ENCODE results near the gene SF3B5. TPM values are rescaled to one million over a fixed set of nuclear protein-coding genes. Genes with fewer than 3 reads are reported as not detected.
"Not testable (repeated sequence)": the region's sequence is repeated elsewhere in the genome, so short reads cannot be mapped to it uniquely, and the experiment has no call there.

Gene SF3B5
- total RNA-seq, 1 experiment from 2014 or later: 211 TPM

DNA sequence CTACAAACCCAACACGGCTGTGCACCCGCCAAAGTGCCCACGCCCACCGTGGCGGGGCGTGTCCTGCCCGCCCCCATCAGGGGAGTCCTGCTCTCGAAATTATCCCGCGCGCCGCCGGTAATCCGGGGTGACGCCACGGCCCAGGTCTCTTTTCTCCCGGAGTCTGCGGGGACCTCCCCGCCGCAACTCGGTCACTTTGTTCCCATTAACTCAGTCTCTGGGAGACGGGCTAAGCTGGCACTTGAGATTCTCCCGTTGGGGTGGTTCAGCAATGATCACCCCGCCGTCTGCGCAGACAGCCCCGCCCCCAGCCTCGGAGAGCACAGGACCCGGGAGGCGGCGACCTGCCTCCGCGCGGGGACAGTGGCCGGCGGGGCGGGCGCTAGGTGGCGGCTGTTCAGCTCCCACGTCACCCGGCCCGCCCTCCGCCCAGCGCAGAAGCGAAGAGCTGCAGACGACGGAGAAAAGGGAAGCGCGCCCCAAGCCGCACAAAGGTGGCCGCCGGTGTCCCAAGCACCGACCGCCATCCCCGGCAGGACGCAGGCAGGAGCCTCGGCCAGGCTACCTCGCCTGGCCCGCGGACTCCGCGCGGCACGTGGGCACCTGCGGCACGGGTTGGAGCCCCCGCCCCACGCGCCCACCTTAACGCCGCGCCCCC, 31.5 kb downstream of the SF3B5 start:
- DNase-seq (ENCODE audit: low read depth): peak; percentile 68

DNA sequence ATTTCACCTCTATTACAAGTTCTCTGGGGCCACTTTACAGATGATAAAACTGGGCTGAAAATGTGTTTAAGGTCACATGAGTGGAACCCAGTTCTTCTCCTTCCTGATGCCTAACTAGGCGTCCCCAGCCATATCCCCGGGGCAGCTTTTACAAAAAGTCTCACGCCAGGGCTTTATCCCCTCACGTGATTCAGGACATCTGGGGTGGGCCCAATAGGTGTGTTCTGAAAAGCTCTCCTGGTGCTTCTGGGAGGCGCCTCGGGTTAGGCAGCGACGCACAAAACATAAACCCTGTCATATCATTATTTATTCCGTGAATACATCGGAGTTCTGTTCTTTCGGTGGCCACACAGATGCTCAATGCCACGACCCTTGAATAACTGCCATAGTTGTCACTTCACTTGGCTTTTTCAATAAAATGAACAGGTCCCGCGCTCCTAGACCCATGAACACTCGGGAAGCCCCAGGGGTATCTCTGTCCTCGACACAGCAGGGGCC, 32.1 kb downstream of the SF3B5 start:
- peak; percentile 11 for DNase-seq (ENCODE audit: low read depth)

DNA sequence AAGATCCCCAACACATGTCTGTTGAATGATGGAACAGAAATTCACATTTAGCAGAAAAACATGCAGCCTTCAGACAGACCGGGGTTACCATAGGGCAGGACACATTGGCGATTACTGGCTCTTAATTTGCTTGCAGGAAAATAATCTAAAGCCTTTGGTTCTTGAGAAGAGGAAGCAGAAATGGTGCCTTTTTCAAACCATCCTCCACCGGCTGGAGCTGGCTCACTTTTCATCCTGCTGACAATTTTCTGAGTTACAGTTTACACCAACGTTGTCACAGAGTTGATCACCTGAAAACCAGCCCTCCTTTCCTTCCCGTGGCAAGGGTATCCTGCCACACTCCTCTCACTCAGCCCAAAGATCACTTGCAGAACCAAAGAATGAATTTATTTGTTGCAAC, 32.6 kb downstream of the SF3B5 start:
- DNase-seq (ENCODE audit: low read depth): no peak

DNA sequence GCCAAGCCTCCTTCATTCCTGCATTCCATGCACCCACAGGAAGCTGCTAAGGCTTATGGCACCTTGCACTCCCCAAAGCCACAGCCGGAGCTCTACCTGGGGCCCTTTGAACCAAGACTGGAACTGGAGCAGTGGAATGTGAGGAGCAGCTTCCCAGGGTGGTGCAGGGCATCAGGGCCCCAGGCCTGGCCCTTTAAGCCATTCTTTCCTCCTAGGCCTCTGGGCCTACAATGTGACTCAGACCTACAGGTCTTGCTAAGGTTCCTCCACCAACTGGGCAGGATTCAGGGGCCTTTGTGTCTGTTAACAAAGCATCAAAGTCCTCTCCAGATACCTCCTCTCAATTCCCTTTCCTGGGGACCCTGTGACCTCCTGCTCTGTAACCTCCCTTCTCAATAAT, 36.2 kb downstream of the SF3B5 start:
- DNase-seq (ENCODE audit: low read depth): no peak

DNA sequence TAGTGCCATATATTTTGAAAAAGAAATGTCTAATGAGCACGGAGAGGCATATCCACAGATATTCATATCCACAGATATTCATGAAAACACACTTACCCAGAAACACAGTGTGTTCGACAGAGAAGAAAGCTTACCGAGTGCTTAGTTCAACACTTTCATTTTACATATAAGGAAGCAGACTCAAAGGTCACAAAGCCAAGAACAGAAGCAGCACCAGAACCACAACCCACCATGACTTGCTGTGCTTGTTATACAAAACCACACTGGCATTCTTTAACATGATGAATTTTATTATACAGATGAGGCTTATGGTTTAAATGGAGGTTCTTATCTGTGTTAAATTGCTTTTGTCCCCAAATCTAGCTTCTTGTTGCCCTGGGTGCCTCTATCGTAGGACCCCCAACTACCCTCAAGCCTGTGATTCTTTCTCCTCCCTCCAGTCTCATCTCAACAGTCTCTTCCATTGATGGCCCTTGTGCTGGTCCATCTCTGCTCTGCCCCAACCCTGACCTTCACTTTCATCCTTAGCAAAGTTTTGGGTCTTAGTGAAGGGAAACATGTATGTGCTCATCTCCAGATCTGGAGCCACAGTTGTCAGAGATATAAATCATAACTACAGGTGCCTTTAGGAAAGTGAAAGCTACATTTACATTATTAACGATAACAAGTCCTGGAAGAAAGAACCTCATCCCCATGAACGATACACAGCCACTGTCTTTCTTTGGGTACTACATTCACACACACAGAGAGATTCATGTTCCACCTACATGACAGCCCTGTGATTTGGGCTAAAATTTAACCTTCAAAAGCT, 40.0 kb downstream of the SF3B5 start:
- DNase-seq (ENCODE audit: low read depth): peak; percentile 22

DNA sequence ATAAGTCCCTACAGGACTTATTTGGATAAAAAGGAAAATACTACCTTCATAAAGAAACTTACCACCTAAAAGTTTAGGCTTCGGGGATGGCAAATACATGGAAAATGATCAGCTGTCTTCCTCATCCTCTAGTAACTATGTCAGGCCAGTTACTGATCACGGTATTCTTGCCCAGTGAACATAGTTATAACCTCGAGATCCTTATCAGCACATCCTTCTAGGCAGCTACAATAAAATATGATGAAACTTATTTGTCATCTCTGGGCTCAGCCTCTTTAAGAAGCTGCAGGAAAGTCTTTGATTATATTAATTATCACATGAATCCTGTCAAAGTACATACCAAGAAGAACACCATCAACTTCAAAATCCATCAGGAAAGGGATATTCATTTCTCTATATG, 41.8 kb downstream of the SF3B5 start:
- DNase-seq (ENCODE audit: low read depth): peak; percentile 18

DNA sequence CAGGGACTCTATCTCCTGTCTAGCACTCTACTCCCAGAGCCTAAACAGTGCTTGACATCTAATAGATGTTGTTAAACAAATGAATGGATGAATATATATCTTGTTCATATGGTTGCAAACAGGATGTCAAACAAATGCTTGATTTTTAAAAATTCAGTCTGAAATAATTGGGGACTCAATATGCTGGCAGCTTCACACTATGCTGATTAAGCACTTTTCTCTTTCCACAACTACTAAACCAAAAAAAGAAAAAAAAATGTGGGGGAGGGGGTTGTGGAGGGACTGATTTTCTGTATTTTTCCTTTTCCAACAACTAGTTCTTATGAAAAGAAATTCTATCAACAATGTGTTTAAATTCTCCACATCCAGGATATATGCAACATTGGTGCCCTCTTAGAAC, 42.9 kb downstream of the SF3B5 start:
- DNase-seq (ENCODE audit: low read depth): no peak

DNA sequence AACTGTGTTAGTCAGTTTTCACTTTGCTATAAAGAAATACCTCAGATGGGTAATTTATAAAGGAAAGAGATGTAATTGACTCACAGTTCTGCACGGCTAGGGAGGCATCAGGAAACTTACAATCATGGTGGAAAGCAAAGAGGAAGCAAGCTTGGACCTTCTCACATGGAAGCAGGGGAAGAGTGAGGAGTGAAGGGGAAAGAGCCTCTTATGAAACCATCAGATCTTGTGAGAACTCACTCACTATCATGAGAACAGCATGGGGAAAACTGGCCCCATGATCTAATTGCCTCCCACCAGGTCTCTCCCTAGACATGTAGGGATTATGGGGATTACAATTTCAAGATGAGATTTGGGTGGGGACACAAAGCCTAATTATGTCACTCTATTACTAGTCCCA, 46.0 kb downstream of the SF3B5 start:
- DNase-seq (ENCODE audit: low read depth): no peak

DNA sequence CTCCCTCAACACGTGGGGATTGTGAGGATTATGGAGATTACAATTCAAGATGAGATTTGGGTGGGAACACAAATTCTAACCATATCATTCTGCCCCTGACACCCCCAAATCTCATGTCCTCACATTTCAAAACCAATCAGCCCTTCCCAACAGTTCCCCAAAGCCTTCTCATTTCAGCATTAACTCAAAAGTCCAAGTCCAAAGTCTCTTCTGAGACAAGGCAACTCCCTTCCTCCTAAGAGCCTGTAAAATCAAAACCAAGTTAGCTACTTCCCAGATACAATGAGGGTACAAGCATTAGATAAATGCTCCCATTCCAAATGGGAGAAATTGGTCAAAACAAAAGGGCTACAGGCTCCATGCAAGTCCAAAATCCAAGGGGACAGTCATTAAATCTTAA, 47.7 kb downstream of the SF3B5 start:
- no peak for DNase-seq (ENCODE audit: low read depth)

DNA sequence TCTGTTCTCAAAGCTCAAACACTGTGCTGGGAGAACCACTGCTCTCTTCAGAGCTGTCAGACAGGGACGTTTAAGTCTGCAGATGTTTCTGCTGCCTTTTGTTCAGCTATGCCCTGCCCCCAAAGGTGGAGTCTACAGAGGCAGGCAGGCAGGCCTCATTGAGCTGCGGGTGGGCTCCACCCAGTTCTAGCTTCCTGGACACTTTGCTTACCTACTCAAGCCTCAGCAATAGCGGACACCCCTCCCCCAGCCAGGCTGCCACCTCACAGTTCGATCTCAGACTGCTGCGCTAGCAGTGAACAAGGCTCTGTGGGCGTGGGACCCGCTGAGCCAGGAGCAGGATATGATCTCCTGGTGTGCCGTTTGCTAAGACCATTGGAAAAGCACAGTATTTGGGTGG, 48.7 kb downstream of the SF3B5 start:
- not testable (repeated sequence) for DNase-seq (ENCODE audit: low read depth)

DNA sequence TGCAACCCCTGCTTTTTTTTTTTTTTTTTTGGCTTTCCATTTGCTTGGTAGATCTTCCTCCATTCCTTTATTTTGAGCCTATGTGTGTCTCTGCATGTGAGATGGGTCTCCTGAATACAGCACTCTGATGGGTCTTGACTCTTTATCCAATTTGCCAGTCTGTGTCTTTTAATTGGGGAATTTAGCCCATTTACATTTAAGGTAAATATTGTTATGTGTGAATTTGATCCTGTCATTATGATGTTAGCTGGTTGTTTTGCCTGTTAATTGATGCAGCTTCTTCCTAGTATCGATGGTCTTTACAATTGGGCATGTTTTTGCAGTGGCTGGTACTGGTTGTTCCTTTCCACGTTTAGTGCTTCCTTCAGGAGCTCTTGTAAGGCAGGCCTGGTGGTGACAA, 50.4 kb downstream of the SF3B5 start:
- not testable (repeated sequence) for DNase-seq (ENCODE audit: low read depth)

Other genes starting within 250 kb of the SF3B5 start
- not detected in 2 replicates for gene ZC2HC1B, start 231.1 kb downstream of the SF3B5 start, total RNA-seq (2014; rRNA removed; shearing (Covaris generic))
- gene PLAGL1, start 87.3 kb downstream of the SF3B5 start, total RNA-seq (2014; rRNA removed; shearing (Covaris generic)): 3.9 and 5.4 TPM in 2 replicates
- 0.67 and 0.71 TPM in 2 replicates for gene STX11, start 54.9 kb upstream of the SF3B5 start, total RNA-seq (2014; rRNA removed; shearing (Covaris generic))
- gene UTRN, start 189.8 kb upstream of the SF3B5 start, total RNA-seq (2014; rRNA removed; shearing (Covaris generic)): 74.4 and 93.3 TPM in 2 replicates